Stomach (tissue), 4 donors: ENCODE measurements around the gene RYR3.

Source experiments
- EP300 ChIP-seq: sonication (generic); formaldehyde crosslinking; IDR thresholded peaks from one replicate; pipeline ENCODE4 v1.6.1; 2017; ENCODE audit warnings: antibody characterized with exemption
- POLR2A ChIP-seq, 4 donors: fragments of 450-650 bp; IDR thresholded peaks; one replicate each; pipeline ENCODE4 v1.6.1; 2016; ENCODE audit warnings: antibody characterized with exemption in 4 of 4, control low read depth in 2 of 4, mild to moderate bottlenecking in 1 of 4, moderate library complexity in 1 of 4
- POLR2AphosphoS5 ChIP-seq, 3 donors: sonication (generic); formaldehyde crosslinking; IDR thresholded peaks; one replicate each; pipeline ENCODE4 v1.6.1; 2016; ENCODE audit warnings: antibody characterized with exemption in 3 of 3
- TF ChIP-seq, protein P1 (sequence below), 7 experiments: fragments of 450-650 bp in 4 of 7; fragments of 200-600 bp in 3 of 7; sonication (generic) in 3 of 7; IDR thresholded peaks; one replicate each; pipeline ENCODE4 v1.5.1; 2016 to 2019; ENCODE audit warnings: antibody characterized with exemption in 7 of 7, control low read depth in 2 of 7, mild to moderate bottlenecking in 1 of 7

- no peak for TF ChIP-seq POLR2A (IDR thresholded peaks at IDR 0.05)
- TF ChIP-seq, protein P1, sequence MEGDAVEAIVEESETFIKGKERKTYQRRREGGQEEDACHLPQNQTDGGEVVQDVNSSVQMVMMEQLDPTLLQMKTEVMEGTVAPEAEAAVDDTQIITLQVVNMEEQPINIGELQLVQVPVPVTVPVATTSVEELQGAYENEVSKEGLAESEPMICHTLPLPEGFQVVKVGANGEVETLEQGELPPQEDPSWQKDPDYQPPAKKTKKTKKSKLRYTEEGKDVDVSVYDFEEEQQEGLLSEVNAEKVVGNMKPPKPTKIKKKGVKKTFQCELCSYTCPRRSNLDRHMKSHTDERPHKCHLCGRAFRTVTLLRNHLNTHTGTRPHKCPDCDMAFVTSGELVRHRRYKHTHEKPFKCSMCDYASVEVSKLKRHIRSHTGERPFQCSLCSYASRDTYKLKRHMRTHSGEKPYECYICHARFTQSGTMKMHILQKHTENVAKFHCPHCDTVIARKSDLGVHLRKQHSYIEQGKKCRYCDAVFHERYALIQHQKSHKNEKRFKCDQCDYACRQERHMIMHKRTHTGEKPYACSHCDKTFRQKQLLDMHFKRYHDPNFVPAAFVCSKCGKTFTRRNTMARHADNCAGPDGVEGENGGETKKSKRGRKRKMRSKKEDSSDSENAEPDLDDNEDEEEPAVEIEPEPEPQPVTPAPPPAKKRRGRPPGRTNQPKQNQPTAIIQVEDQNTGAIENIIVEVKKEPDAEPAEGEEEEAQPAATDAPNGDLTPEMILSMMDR (IDR thresholded peaks at IDR 0.05): no peak
- TF ChIP-seq EP300: no peak
- TF ChIP-seq POLR2AphosphoS5 (IDR thresholded peaks at IDR 0.05): no peak
Measured at GRCh38 chr15:33425142-33425541, 114.4 kb downstream of the RYR3 start.
